Liver (tissue), 3 donors: ENCODE data around the gene GSK3A.

Source experiments
- FOXA2 ChIP-seq: IDR thresholded peaks from 2 replicates; pipeline ENCODE4 v1.6.1; 2016; ENCODE audit warnings: antibody characterized with exemption
- GABPA ChIP-seq, 2 donors: IDR thresholded peaks in 1 of 2; conservative IDR thresholded peaks in 1 of 2; 2 replicates each; pipeline ENCODE4 v1.6.1; 2016; ENCODE audit warnings: antibody characterized with exemption in 2 of 2, mild to moderate bottlenecking in 1 of 2, moderate library complexity in 1 of 2
- HNF4G ChIP-seq: IDR thresholded peaks from 2 replicates; pipeline ENCODE4 v1.6.1; 2016; ENCODE audit warnings: antibody characterized with exemption
- RAD21 ChIP-seq, 2 donors: IDR thresholded peaks; 2 replicates each; pipeline ENCODE4 v1.6.1; 2016; ENCODE audit warnings: antibody characterized with exemption in 2 of 2, mild to moderate bottlenecking in 2 of 2
- TAF1 ChIP-seq: conservative IDR thresholded peaks from 2 replicates; pipeline ENCODE4 v1.6.1; 2016; ENCODE audit warnings: antibody characterized with exemption, mild to moderate bottlenecking
- YY1 ChIP-seq: IDR thresholded peaks from 2 replicates; pipeline ENCODE4 v1.6.1; 2016; ENCODE audit warnings: antibody characterized with exemption, mild to moderate bottlenecking
- TF ChIP-seq, protein P1 (sequence below): fragments of 150-350 bp; IDR thresholded peaks from 2 replicates; pipeline ENCODE4 v1.5.1; 2017; ENCODE audit warnings: improper control_type of control experiment, low read depth, low read length; ENCODE audit not compliant: missing input control
- TF ChIP-seq, protein P2 (sequence below): IDR thresholded peaks from 2 replicates; pipeline ENCODE4 v1.6.1; 2016; ENCODE audit warnings: antibody characterized with exemption
- TF ChIP-seq, protein P3 (sequence below): IDR thresholded peaks from 2 replicates; pipeline ENCODE4 v1.6.1; 2016; ENCODE audit warnings: antibody characterized with exemption
- donor health status: healthy.
- donor health status: healthy.

DNA sequence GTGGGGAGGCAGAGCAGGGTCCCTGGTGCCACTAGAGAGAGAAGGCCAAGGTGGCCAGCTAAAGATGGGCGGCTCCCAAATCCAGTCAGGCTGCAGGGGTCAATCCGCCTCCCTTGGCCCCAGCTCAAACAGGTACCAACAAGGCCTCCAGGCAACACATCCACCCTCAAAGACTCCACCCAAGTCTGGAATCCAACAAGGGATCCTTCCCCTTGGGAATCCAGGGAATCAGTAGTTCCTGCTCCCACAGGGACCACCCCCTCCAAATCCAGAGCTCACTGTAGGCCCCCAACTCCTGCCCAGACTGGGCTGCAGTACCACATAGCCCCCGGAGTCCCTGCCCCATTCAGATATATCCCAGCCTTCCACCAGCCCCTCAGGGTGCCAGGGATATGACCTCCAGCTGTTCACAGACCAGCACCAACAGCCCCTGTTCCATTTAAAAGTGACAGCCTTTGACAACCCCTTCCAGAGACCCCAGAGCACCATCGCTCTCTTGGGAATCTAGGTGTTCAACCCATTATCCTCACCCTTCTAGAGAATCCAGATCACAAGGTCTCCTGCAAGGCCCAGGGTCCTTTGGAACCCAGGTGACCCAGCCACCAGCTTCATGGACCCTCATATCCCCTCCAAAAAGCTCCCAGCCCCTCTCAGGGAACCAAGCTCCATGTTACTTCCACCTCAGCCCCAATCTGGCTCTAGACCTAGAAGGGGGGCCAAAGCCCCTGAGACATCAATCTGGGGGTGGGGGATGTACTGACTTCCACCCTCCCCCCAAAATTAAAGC is 9.4 kb upstream of the GSK3A start:
- TF ChIP-seq GABPA (IDR thresholded peaks at IDR 0.05 in 1 of 2, conservative IDR thresholded peaks at IDR 0.05 in 1 of 2) (no peak), HNF4G (no peak), TAF1 (no peak), FOXA2 (no peak), RAD21 (IDR thresholded peaks at IDR 0.05) (no peak), YY1 (no peak)
- TF ChIP-seq, protein P1, sequence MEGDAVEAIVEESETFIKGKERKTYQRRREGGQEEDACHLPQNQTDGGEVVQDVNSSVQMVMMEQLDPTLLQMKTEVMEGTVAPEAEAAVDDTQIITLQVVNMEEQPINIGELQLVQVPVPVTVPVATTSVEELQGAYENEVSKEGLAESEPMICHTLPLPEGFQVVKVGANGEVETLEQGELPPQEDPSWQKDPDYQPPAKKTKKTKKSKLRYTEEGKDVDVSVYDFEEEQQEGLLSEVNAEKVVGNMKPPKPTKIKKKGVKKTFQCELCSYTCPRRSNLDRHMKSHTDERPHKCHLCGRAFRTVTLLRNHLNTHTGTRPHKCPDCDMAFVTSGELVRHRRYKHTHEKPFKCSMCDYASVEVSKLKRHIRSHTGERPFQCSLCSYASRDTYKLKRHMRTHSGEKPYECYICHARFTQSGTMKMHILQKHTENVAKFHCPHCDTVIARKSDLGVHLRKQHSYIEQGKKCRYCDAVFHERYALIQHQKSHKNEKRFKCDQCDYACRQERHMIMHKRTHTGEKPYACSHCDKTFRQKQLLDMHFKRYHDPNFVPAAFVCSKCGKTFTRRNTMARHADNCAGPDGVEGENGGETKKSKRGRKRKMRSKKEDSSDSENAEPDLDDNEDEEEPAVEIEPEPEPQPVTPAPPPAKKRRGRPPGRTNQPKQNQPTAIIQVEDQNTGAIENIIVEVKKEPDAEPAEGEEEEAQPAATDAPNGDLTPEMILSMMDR = no peak
- TF ChIP-seq, protein P2, sequence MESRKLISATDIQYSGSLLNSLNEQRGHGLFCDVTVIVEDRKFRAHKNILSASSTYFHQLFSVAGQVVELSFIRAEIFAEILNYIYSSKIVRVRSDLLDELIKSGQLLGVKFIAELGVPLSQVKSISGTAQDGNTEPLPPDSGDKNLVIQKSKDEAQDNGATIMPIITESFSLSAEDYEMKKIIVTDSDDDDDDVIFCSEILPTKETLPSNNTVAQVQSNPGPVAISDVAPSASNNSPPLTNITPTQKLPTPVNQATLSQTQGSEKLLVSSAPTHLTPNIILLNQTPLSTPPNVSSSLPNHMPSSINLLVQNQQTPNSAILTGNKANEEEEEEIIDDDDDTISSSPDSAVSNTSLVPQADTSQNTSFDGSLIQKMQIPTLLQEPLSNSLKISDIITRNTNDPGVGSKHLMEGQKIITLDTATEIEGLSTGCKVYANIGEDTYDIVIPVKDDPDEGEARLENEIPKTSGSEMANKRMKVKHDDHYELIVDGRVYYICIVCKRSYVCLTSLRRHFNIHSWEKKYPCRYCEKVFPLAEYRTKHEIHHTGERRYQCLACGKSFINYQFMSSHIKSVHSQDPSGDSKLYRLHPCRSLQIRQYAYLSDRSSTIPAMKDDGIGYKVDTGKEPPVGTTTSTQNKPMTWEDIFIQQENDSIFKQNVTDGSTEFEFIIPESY = no peak
- TF ChIP-seq, protein P3, sequence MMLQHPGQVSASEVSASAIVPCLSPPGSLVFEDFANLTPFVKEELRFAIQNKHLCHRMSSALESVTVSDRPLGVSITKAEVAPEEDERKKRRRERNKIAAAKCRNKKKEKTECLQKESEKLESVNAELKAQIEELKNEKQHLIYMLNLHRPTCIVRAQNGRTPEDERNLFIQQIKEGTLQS = no peak
